Smooth muscle cell of bladder (primary cell): ENCODE results near the gene DHRS7C. TPM values are rescaled to one million over a fixed set of nuclear protein-coding genes. Genes with fewer than 3 reads are reported as not detected.

ENCODE experiments used
- total RNA-seq: library from RNA; depleted of rRNA; stranded (reverse); fragments of >200 nt; gene quantifications from 2 replicates; pipeline ENCODE4 v1.2.3, GENCODE V29; 2014

The DHRS7C gene
- not detected in 2 replicates for total RNA-seq

GRCh38 chr17:9790889-9791876 lies at the start of gene DHRS7C:
DHRS7C (minus strand) TSS chr17:9791592; CDS start chr17:9791284, 308 bp downstream.

DNA sequence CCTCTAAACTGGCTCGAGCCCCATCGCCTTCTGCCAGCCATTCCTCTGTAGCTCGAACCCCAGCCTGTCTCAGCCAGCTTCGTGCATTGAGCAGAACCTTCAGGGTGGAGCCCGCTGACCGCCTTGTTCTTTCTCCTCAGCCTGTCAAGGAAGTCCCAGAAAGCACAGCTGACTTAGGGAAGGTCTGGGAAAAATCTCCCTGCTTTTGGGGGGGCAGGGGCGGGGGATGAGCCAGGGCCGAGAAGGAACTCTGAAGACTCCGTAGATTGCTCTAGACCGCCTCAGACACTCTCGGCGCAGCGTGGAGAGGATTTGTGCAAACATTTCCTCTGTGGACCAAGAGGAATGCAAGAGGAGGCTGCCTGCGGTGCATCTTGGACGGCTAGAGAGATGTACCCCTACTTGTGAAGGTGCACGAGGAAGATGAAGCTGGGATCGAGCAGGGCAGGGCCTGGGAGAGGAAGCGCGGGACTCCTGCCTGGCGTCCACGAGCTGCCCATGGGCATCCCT lies 34.3 kb upstream of the DHRS7C start, which contains the start of gene GLP2R:
Gene GLP2R (plus strand): TSS at position 284 of the 510 bp plus-strand sequence. CDS start 140 bp downstream, at position 424.

DNA sequence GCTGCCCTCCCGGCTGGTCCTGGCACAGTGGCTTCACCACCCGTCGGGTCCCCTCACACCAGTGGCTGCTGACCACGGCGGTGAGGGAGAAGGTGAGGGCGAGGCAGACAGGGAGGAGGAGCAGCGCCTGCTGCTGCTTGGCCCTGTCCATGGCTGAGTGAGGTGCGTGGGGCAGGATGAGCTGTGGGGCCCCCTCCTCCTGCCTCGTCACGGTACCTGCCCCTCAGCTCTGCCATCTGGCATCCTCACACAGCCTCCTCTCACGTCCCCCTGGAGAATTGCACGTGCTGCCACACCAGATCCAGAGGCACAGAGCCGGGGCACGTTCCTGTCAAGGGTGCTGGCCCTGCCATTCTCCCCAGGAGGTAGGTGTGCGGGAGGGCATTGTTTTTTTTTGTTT lies 30.5 kb upstream of the DHRS7C start, which contains the start of gene GSG1L2:
Gene GSG1L2 (minus strand): TSS at position 159 of the 400 bp plus-strand sequence. CDS start 8 bp downstream, at position 151.

Other genes with a start within 250 kb of the DHRS7C start
- 104 and 121 TPM in 2 replicates for gene STX8, start 215.8 kb downstream of the DHRS7C start, total RNA-seq
- gene CFAP52, start 214.9 kb downstream of the DHRS7C start, total RNA-seq, result 0.18 and 0.28 TPM in 2 replicates
- under 0.01 TPM in 2 replicates for gene USP43, start 146.1 kb downstream of the DHRS7C start, total RNA-seq
- gene GSG1L2, start 30.5 kb upstream of the DHRS7C start, total RNA-seq, result not detected in 2 replicates
- 0.28 and 0.85 TPM in 2 replicates for gene GLP2R, start 34.3 kb upstream of the DHRS7C start, total RNA-seq
- 0.28 and 0.37 TPM in 2 replicates for gene RCVRN, start 113.7 kb upstream of the DHRS7C start, total RNA-seq